Non-pigmented ciliary epithelial cell (primary cell): ENCODE data around the gene TSPEAR.
"Not testable (repeated sequence)": the region's sequence is repeated elsewhere in the genome, so short reads cannot be mapped to it uniquely, and the experiment has no call there.

ENCODE experiments used
- DNase-seq: peaks from one replicate; pipeline ENCODE4 v3.0.0-alpha.2; 2010; ENCODE audit warnings: low read depth

The TSPEAR gene

DNA sequence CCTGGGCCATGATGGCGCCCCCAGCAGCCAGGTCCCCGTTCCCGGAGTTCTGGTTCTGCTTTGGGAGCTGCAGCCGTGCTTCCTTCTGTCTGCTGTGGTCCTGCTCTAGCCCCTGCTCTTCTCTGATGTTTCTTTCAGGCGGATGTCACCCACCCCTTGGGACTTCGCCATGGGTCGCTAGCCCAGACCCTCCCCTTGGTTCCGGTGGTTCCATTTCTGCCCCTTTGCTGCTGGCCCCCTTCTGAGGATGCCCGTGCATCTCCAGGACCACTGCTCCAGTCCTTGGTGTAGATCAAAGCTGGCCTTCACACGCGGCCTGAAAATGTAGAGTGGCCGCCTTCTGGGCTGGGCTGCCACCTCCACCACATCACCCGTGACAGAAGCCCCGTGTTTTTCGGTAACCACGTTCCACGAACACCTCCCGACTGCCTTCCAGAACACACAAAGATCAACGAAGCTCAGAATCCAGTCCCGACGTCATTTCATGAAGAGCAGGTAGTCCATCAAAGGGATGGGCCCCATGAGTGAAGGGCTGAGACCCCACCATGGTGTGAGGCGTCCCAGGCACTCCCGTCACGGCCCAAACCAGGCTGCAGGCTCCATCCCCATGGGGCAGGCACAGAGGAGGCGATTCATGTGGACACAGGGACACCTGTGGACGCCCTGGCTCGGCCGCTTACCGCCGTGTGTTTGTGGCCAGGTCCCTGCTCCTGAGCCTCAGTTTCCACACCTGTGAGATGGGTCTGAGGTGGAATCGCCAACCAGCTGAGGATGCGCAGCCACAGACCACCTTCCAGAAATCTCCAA, 195.8 kb downstream of the TSPEAR start:
- no peak for DNase-seq

DNA sequence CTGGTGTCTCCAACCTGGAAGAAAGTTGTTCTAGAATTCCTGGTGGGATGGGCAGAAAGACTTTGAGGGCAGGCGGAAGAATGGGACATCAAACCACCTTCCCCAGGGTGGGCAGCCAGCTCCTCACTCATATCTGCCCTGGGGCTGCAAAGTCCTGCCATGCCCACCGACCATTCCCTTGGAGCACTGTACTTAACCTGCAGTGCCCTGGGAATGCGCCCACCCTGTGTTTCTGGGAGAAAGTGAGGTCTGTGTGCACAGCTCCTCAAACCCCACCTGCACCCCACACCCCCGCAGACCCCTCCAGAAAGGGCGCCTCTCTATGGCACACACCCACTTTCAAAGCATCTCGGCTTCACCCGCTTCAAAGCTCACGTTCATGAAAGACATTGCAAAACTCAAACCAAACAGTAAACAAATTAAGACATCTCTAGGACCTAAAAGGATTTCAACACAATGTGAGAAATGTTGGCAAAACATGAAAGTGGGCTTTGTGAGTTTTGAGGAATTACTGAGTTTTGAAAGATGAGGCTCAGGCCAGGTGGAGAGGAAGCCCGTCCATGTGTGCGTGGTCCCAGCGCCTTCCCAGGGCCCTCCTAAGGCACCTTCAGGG, 196.5 kb downstream of the TSPEAR start:
- no peak for DNase-seq

DNA sequence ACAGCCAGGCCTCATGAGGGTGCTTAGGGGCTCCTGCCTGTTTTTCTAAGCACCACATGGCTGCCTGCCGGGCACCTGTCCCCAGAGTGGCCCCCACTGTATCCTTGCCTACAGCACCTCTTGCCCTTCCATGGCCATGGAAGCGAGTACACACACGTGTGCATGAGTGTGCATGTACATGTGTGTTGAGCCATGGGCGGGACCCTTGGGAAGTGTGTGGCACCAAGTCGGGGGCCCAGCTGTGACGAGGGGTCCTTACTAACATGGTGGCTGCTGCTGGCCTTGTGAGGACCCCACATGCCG, 197.2 kb downstream of the TSPEAR start:
- DNase-seq: no peak

DNA sequence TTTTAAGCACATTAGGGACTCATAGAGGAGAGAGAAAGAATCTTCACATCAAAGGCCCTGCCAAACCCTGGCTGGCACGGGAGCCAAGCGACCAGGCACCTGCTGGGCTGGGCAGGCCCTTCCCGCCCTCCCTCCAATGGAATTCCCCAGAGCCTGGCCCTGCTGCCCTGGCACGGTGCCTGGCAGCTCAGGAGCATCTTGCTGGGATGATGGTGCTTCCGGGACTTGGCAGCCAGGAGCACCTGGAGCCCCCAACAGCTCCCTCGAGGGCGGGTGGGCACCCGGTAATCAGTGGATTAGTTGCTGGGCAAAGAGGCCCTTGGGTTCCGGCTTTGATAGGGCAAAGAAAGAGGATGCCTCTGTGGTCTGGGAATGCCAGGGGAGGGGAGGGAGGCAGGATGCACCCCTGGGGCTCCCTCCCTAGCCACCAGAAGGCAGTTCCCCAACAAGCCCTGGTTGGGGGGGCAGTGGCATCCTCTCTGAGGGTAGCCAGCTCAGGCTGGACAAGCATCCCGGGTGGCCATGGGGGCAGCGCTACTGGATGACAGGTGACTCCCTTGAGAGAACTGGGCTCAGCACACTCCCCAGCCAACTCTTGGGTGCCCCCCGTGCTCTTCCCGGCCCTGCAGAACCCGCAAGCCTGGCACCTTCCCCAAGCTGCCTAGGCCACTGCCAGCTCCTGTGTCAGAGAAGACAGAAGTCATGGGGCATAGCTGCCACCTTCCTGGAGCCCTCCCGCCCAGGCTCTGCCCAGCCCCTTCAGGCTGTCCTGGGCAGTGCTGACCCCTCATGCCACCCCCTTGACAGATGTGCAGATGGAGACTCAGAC, 197.8 kb downstream of the TSPEAR start:
- no peak for DNase-seq

DNA sequence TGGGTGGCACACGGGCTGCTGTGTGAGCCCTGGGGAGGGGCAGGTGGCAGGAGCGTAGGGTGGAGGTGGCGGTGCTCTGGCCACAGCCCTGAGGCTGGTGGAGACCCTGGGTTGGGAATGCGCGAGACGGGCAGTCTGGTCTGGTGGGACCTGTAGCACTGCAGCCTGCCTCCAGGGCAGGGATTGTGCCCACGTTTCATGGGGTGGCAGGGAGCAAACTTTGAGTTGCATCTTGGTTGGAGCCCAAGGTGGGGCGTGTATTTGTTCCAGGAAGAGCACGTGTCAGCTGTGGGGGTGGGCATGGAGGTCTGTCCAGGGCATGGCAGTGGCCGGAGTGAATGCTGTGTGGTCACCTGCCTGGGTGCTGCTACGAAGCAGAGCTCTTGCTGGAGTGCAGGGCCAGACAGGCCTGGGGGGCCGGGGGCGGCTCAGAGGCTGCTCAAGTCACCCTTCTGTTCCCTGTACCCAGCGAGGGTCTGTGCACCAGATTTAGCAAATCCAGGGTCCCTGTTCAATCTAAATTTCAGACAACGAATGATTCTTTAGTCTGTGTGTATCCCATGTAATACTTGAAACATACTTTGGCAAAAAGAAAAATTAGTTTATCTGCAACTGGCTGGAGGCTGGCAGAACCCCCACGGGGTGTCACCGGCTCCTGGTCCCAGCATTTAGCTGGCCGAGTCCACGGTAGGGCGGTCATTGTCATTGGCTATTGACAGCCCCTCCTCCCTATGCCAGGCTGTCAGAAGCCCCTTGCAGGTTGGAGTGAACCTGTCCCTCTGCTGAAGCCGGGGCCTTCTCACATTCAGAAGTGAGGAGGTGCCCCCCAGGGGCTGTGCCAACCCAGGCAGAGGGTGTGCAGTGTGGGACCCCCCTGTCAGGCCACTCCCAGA, 198.6 kb downstream of the TSPEAR start:
- DNase-seq: no peak

- DNase-seq: no peak
Observed at GRCh38 chr21:44511938-44512275, 199.5 kb downstream of the TSPEAR start.

DNA sequence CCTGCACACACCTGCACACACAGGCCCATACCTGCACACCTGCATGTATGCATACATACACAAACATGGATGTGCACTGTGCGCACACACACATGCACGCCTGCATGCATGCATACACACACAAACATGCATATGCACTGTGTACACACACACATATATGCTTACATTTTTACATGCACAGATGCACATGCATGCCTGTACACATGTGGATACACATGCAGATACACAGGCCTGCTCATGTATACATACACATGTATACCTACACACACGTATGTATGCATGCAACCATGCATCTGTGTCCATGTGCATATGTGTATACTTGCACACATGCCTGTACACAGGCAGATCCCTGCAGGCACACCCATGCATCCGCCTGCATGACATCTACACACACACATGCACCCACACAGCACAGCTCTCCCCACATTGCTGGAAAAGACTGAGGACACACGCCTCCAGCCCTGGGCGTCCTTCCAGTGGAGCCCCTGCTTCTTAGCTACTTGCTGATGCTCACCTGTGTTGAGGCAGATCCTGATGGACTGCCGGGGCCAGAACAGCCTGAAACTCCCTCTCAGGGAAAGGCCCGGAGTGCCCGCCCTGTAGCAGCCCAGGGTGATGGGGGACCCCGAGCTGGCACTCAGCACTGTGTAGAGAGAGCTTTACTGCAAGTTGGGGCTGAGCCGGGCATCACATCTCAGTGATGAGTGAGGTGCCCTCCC, 200.0 kb downstream of the TSPEAR start:
- no peak for DNase-seq

DNA sequence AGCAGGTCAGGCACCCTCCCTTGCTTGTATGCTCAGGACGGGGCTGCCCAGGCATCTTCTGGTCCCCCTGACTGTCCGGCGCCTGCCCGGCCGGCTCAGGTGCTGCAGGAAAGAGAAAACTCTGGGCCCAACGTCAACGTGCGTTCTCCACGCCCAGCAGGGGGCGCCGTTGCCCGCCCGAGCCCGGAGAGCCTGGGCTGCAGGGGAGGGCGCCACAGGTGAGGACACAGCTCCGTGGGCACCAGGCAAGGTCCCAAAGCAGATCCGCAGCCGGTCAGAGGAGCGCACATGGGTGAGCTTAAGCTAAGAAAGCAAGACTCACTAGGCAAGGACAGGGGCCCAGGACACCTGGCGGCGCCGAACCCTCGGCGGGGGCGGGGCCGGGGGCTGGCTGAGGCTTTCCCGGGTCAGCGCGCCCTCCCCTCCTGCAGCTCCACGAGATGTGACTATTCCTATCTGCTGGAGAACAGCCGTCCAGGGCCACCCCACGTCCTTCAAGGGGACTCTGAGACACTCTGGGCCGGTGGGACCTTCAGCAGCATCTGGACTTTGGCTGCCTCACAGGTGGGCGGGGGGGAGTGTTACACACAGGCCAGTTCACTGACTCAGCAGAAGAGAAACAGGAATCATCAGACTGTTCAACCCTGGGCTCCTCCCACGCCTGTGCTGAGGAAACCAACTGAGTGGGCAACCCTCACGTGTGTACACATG, 200.7 kb downstream of the TSPEAR start:
- no peak for DNase-seq

DNA sequence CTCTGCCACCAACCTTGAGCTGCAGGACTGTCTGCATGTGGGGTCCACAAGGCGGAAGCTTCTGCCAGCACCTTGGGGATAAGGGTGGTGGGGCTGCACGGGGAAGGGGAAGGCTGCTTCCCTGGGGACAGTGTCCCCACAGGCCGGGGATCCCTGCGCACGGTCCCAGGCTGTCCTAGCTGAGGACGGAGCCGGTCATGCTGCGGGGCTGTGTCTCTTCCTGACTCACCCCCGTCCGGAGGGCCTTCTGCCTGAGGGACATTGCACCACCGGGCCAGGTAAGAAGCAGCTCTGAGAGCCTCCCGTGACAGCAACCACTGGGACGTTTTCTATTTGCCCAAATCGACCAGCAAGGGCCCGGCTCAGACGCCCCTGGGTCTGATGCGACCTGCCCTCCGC, 201.3 kb downstream of the TSPEAR start:
- DNase-seq: no peak

DNA sequence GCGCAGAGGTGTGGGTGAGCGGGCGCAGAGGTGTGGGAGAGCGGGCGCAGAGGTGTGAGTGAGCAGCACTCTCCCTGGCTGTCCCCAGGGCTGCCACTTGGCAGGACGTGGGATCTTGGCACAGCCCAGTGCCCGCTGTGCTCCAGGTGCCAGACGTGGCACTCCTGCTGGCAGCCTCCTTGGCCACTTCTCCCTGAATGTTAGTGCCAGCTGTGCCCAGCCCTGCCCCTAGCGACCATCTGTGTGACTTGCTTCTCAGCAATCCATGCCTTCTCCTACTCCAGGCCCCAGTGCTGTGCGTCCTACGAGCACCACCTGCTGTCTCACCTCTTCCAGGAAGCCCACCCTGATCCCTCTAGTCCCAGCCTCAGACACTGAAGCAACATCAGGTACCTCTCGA, 201.8 kb downstream of the TSPEAR start:
- DNase-seq: no peak

DNA sequence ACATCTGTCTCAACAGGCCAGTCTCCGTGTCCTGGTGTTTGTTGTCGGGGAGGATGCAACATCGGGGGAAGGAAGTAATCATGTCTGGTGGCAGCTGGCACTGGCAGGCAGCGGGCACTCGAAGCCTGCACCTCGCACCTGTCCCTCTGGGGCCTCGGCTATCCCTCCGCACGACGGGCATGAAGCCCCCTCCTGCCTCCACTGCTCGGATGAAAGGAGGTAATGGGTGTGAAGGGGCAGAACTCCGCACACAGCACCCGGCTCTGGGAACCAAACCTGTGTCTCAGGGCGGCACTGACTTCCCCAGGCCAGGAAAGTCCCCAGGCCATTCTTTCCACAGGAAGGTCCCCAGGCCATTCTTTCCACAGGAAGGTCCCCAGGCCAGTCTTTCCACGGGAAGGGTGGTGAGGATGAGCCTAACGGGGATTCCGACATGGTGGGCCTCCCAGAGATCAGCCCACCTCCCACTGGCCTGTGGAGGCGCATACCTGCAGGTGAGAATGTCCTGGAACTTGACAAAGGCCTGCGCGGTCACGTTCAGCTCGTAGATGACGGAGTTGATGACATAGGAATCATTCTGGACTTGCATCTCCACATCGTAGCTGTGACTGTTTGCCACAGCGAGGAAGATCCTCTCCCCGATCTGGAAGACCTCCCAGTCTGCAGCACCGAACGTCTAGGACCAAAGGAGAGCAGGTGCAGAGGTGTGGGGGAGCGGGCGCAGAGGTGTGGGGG, 202.5 kb downstream of the TSPEAR start:
- DNase-seq: no peak

DNA sequence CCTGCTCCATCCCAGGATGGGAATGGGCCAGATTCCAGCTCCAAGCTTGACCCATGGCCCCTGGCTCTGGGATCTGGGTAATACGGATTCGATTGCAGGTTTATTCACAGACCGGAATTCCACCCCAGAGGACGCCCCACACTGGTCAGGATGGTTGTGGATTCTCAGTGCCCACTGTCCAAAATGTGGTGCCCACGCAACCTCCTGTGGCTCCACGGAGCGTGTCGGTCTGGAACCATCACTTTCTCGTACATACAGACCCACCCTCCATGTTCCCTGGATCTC, 203.0 kb downstream of the TSPEAR start:
- no peak for DNase-seq

GRCh38 chr21:44507673-44508425, 203.5 kb downstream of the TSPEAR start:
- DNase-seq: no peak

GRCh38 chr21:44506279-44507255, 204.8 kb downstream of the TSPEAR start:
- DNase-seq: no peak

GRCh38 chr21:44505673-44506278, 205.6 kb downstream of the TSPEAR start:
- no peak for DNase-seq

GRCh38 chr21:44503901-44504399, 207.4 kb downstream of the TSPEAR start:
- no peak for DNase-seq

DNA sequence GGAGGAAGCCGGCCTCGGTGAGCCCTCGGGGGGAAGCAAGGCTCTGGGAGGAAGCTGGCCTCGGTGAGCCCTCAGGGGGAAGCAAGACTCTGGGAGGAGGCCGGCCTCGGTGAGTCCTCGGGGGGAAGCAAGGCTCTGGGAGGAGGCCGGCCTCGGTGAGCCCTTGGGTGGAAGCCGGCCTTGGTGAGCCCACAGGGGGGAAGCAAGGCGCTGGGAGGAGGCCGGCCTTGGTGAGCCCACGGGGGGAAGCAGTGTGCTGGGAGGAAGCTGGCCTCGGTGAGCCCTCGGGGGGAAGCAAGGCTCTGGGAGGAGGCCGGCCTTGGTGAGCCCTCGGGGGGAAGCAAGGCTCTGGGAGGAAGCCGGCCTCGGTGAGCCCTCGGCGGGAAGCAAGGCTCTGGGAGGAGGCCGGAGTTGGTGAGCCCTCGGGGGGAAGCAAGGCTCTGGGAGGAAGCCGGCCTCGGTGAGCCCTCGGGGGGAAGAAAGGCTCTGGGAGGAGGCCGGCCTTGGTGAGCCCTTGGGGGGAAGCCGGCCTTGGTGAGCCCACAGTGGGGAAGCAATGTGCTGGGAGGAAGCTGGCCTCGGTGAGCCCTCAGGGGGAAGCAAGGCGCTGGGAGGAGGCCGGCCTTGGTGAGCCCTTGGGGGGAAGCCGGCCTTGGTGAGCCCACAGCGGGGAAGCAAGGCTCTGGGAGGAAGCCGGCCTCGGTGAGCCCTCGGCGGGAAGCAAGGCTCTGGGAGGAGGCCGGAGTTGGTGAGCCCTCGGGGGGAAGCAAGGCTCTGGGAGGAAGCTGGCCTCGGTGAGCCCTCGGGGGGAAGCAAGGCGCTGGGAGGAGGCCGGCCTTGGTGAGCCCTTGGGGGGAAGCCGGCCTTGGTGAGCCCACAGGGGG, 208.1 kb downstream of the TSPEAR start:
- DNase-seq: not testable (repeated sequence)
